SHP77 treated with DMSO at 0.1 percent for 48 hours (cell line): ENCODE data around the gene CMPK1.

Experiments
- DNase-seq: peaks from one replicate; lab custom pipeline; 2025; lab: John Stamatoyannopoulos, UW

Gene CMPK1

GRCh38 chr1:47396671-47397196, 63.1 kb downstream of the CMPK1 start:
- no peak for DNase-seq

DNA sequence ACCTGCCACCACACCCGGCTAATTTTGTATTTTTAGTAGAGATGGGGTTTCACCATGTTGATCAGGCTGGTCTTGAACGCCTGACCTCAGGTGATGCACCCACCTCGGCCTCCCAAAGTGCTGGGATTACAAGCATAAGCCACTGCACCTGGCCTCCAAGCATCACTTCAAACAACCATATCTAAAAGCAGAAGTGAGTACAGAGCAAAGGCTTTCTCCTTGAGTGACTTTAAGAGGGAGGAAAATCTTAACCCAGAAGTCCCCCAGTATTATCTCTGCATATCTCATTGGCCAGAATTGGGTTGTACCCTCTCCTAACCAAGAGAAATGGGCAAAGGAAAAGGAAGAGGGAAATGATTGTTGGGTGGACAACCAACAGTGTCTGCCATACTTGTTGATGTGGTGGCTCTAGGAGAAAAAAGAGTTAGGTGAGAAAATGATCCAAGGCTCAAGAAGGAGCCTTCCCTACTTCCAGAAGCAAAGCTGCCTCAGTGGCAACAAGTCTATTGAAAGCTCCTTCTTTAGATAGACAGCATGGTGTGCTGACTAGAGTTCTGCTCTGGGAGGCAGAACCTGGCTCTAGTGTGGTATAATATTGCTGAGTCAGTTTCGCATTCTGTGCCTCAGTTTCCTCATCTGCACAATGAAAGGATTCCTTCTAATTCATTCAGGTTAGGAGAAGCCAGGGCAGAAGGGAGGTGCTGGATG, 65.7 kb downstream of the CMPK1 start:
- no peak for DNase-seq

DNA sequence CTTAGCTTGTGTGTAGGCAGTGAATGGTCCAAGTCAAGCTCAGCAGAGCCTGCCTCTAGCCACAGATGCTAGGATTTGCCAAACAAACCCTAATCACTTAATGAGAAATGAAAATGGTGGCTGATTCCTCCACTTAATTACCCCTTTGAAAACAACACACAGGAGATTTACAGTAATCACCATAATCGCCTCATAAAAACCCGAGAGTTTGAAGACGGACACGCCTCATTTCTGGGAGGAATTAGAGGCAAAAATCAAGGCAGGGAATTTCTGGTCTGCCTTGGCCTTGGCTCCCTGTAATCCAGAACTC, 66.2 kb downstream of the CMPK1 start:
- no peak for DNase-seq

- DNase-seq, result no peak
Observed at GRCh38 chr1:47401761-47402160, 68.2 kb downstream of the CMPK1 start.

GRCh38 chr1:47402591-47402990, 69.0 kb downstream of the CMPK1 start:
- no peak for DNase-seq

- DNase-seq, result no peak
Observed at GRCh38 chr1:47403321-47403910, 69.8 kb downstream of the CMPK1 start.

- no peak for DNase-seq
Observed at GRCh38 chr1:47405697-47406096, 72.1 kb downstream of the CMPK1 start.

- no peak for DNase-seq
Observed at GRCh38 chr1:47406966-47407365, 73.4 kb downstream of the CMPK1 start.

DNA sequence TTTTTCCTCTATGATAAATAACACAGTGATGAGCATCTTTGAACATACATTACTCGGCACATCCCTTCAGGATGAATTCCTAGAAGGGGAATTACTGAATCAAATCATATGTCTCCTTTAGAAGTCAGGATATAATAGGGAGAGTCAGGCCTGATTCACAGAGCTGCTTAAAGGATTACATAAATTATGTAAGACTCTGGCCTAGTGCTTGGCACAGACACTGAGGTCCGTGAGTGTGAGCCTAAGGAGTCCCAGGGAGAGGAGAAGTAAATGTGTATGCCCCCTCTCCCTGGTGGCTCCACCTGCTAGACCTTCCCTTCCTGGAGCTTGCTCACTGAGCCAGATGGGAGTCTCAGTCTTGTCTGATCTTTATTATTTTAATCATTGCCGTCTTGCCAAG, 73.9 kb downstream of the CMPK1 start:
- no peak for DNase-seq

GRCh38 chr1:47409311-47410067, 75.9 kb downstream of the CMPK1 start:
- DNase-seq, result no peak

- no peak for DNase-seq
Observed at GRCh38 chr1:47410068-47410455, 76.5 kb downstream of the CMPK1 start.

GRCh38 chr1:47411436-47411835, 77.8 kb downstream of the CMPK1 start:
- DNase-seq, result no peak

DNA sequence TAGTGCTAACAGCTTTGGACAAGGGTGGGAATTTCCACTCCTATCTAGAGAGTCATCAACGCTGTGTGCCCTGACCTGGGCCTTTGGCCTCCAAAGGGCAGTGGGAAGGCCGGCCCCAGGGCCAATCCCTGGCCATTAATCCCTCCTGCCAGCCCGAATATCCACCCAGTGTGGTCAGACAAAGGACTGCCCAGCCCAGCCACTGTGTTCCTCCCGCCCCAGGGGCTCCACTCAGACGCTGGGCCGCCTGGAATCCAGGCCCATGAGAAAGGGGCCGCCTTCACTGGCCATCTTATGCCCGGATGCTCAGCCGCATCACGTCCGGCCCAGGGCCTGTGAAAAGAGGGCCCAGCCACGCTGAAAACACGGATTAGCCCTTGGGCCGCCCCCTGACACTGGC, 78.8 kb downstream of the CMPK1 start:
- DNase-seq, result no peak

- no peak for DNase-seq
Observed at GRCh38 chr1:47415728-47416318, 82.2 kb downstream of the CMPK1 start, which contains the start of gene FOXE3. Gene FOXE3, plus strand, starts transcription at chr1:47416285. Its CDS starts 31 bp downstream, at chr1:47416316.

DNA sequence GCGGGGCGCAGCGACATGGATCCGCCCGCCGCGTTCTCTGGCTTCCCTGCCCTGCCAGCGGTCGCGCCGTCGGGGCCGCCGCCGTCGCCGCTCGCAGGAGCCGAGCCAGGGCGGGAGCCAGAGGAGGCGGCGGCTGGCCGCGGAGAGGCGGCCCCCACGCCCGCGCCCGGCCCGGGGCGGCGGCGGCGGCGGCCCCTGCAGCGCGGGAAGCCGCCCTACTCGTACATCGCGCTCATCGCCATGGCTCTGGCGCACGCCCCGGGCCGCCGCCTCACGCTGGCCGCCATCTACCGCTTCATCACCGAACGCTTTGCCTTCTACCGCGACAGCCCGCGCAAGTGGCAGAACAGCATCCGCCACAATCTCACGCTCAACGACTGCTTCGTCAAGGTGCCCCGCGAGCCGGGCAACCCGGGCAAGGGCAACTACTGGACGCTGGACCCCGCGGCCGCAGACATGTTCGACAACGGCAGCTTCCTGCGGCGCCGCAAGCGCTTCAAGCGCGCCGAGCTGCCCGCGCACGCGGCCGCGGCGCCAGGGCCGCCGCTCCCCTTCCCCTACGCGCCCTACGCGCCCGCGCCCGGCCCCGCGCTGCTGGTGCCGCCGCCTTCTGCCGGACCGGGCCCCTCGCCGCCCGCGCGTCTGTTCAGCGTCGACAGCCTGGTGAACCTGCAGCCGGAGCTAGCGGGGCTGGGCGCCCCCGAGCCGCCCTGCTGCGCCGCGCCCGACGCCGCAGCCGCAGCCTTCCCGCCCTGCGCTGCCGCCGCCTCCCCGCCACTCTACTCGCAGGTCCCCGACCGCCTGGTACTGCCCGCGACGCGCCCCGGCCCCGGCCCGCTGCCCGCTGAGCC, 83.0 kb downstream of the CMPK1 start:
- DNase-seq, result no peak

- DNase-seq, result no peak
Observed at GRCh38 chr1:47417170-47418044, 83.8 kb downstream of the CMPK1 start.

GRCh38 chr1:47418122-47418521, 84.5 kb downstream of the CMPK1 start:
- DNase-seq, result no peak

GRCh38 chr1:47418681-47419325, 85.2 kb downstream of the CMPK1 start:
- no peak for DNase-seq

DNA sequence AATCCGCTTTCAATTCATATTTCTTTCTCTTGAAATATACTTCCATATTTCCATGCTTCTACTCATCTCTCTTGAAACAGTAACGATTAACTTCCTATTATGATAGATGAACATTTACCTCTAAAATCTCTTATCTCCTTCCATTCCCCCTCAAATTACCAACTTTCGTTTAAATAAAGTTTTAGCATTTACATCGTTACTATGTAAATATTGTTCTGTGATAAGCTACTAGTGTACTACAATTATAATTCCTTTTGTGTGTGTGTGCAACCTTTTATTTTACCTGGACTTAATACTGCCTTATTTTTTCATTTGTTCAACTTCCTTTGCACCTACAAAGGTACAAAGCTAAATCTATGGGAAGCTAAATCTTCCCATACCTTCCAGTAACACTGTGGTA, 87.0 kb downstream of the CMPK1 start:
- DNase-seq, result no peak

GRCh38 chr1:47423872-47424271, 90.3 kb downstream of the CMPK1 start:
- DNase-seq, result no peak
